Adipose tissue (tissue), 3 donors: ENCODE results near the gene TNNI3. TPM values are rescaled to one million over a fixed set of nuclear protein-coding genes. Genes with fewer than 3 reads are reported as not detected.
"Not testable (repeated sequence)": the region's sequence is repeated elsewhere in the genome, so short reads cannot be mapped to it uniquely, and the experiment has no call there.

Source experiments
- H3K27ac ChIP-seq: one replicate; pipeline ENCODE4 v1.5.1; 2013; ENCODE audit warnings: low read depth, low read length
- WGBS, 3 donors: extraction: QIAGEN DNeasy Blood & Tissue Kit; methylation state at CpG; one replicate each; pipeline ENCODE4 v1.1.7; 2013; 5-methylcytosine and 5-hydroxymethylcytosine counted together
- polyA plus RNA-seq, 3 donors: library from polyadenylated mRNA; stranded (reverse); fragments of 200-250 nt; gene quantifications; one replicate each; pipeline ENCODE4 v1.2.3, GENCODE V29; 2013
- donor health status: healthy with polysubstance abuse.
- donor health status: Bipolar disorder and iron deficiency.
- donor health status: healthy.

The TNNI3 gene
- polyA plus RNA-seq, 3 donors, result 0.21 to 30.8 (median 1.1) TPM

GRCh38 chr19:55155784-55156183, 1.7 kb downstream of the TNNI3 start:
- H3K27ac ChIP-seq, result not testable (repeated sequence)
- 2 to 10% (median 5%) methylated on average over 5 of the region's 5 CpGs for WGBS, 3 donors

DNA sequence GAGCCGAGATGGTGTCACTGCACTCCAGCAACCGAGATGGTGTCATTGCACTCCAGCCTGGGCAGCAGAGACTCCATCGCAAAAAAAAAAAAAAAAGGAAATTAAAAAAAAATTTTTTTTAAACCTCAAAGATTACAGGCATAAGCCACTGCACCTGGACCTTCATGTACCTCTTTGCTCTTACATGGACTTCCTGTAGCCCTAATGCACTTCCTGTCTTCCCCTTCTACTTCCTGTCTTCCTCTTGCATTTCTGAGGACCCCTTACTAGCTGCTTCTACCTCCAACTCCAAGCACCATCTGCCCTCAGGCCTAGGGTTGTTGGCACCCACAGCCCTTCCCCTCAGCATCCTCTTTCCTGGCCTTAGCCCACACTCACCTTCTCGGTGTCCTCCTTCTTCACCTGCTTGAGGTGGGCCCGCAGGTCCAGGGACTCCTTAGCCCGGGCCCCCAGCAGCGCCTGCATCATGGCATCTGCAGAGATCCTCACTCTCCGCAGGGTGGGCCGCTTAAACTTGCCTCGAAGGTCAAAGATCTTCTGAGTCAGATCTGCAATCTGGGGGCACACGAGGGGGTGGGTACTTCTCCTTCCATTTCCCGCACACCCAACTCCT, 3.8 kb downstream of the TNNI3 start:
- 82 to 87% (median 84%) methylated on average over 12 of the region's 12 CpGs for WGBS, 3 donors

GRCh38 chr19:55152017-55152416, 5.5 kb downstream of the TNNI3 start:
- H3K27ac ChIP-seq, result no peak overlapping the region

More for the DNA sequence above, 3.8 kb downstream of the TNNI3 start:
- H3K27ac ChIP-seq, result no peak overlapping the region

DNA sequence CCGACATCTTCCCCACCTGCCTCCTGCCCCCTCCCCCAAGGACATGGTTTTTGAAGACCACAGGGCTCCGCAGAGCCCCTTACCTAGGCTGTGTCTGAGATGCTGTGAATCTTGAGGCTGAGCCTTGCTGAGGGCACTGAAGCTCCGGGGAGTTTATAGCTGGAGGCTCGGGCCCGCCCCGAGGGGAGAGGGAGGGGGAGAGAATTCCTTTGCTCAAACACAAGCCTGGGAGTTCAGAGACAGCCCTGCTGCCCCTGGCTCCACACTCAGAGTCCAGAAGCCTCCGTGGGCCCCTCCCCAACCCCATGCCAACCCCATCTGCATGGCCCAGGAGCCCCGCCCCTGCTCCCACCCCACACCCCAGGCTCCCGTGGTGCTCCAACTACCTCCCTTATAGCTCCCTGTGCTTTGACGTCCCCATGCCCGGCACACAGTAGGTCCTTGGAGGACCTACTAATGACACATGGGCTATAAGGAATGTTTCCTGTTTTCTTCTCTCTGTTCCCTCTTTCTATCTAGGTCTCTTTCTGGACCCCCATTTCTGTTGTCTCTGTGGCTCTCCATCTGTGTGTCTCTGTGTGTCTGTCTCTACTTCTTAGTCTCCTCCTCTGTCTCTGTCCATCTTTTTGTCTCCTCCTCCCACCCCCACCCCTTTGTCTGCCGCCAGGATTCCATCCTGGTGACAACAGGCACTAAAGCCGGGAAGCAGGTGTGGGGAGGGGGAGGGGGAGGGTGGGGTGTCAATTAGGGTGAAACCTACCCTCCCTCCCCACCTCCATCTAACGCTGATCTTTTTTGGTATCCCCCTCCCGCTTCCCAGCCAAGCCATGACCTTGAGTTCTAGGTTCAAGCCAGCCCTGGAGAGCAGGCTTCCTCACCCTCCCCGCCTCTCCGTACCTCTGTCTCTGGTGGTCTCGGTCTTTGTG, 8.2 kb downstream of the TNNI3 start, which contains the start of gene TNNT1:
TSS of gene TNNT1 (minus strand) at position 129 of the 926 bp plus-strand sequence. CDS start 2,049 bp downstream, outside the sequence.
- no peak within 1 kb of the TSS for H3K27ac ChIP-seq
- WGBS, 3 donors, result 11 to 20% (median 11%) methylated on average over 17 to 18 of the region's 18 CpGs

DNA sequence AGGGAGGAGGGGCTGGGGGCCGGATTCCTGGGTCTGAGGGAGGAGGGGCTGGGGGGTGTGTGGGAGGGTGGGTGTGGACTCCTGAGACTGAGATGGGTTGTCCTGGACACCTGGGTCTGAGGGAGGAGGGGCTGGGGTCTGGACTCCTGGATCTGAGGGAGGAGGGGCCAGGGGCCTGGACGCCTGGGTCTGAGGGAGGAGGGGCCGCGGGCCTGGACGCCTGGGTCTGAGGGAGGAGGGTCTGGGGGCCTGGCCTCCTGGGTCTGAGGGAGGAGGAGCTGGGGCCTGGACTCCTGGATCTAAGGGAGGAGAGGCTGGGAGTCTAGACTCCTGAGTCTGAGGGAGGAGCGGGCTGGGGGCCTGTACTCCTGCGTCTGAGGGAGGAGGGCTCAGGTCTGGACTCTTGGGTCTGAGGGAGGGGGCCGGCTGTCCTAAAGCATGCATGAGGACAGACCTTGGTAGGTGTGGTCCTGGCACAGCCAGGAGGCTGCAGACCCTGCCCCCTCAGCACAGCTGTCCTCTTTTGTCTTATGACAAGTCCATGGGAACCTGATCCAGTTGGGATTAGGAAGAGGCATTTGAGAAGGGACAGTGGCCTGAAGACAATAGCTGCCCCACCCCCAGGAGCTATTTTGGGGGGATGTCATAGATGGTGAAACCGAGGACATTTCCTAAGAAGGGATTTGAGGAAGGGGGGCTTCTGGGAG, 9.8 kb downstream of the TNNI3 start:
- 30 to 39% (median 32%) methylated on average over 8 to 9 of the region's 9 CpGs for WGBS, 3 donors
- no peak overlapping the region for H3K27ac ChIP-seq

- WGBS, 3 donors, result 0 to 5% (median 3%) methylated on average over 20 to 27 of the region's 27 CpGs
- no peak overlapping the region for H3K27ac ChIP-seq
Observed at GRCh38 chr19:55146705-55147273, 10.7 kb downstream of the TNNI3 start.

- no peak overlapping the region for H3K27ac ChIP-seq
- WGBS, 3 donors, result 0 to 2% (median 1%) methylated on average over 15 to 32 of the region's 41 CpGs
Observed at GRCh38 chr19:55146078-55146704, 11.3 kb downstream of the TNNI3 start.

- no peak overlapping the region for H3K27ac ChIP-seq
- 13 to 18% (median 18%) methylated on average over 3 of the region's 3 CpGs for WGBS, 3 donors
Observed at GRCh38 chr19:55145232-55145631, 12.3 kb downstream of the TNNI3 start.

DNA sequence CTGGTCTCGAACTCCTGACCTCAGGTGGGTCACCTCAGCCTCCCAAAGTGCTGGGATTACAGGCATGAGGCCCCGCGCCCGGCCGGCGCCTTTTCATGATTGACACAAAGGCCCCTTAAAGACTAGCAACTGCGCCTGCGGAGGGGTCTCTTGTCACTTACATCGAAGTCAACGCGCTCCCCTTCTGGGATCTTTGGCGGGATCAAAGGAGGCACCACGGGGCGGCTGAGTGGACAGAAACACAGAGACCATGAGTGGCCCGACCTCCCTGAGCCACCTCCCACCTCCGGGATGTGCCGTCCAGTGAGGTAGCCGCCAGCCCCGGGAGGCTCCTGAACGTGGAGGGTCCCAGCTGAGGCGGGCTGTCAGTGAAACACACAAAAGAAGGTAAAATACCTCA, 15.8 kb downstream of the TNNI3 start:
- no peak overlapping the region for H3K27ac ChIP-seq
- WGBS, 3 donors, result 22 to 28% (median 23%) methylated on average over 21 of the region's 21 CpGs

GRCh38 chr19:55137915-55138314, 19.6 kb downstream of the TNNI3 start:
- H3K27ac ChIP-seq, result no peak overlapping the region
- WGBS, 3 donors, result 44 to 51% (median 48%) methylated on average over 7 to 9 of the region's 9 CpGs

GRCh38 chr19:55136399-55137102, 21.0 kb downstream of the TNNI3 start:
- H3K27ac ChIP-seq, result no peak overlapping the region
- 63 to 83% (median 78%) methylated on average over 17 of the region's 17 CpGs for WGBS, 3 donors

- WGBS, 3 donors, result 16 to 19% (median 17%) methylated on average over 1 to 2 of the region's 3 CpGs
- H3K27ac ChIP-seq, result no peak overlapping the region
Observed at GRCh38 chr19:55134736-55135135, 22.8 kb downstream of the TNNI3 start.

GRCh38 chr19:55133639-55134444, 23.7 kb downstream of the TNNI3 start:
- 53 to 65% (median 65%) methylated on average over 20 to 25 of the region's 25 CpGs for WGBS, 3 donors
- no peak overlapping the region for H3K27ac ChIP-seq

GRCh38 chr19:55132453-55133129, 24.9 kb downstream of the TNNI3 start:
- WGBS, 3 donors, result 45 to 50% (median 46%) methylated on average over 14 of the region's 14 CpGs
- no peak overlapping the region for H3K27ac ChIP-seq

GRCh38 chr19:55131421-55131820, 26.1 kb downstream of the TNNI3 start:
- H3K27ac ChIP-seq, result no peak overlapping the region

DNA sequence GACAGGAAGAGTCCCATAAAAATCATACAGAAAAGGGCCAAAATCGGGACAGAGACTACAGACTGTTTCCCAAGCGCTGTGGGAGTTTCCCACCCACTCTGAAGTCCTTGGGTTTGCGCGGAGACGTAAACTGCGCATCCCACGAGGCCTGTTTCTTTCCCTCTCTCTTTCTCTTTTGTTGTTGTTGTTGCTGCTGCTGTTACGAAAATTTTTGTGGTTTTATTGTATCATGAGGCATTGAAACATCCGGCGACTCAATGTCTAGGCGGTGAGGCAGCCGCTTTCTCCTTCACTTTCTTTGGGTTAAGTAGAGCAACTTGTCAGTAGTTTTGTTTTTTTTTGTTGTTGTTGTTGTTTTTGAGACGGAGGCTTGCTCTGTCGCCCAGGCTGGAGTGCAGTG, 38.5 kb downstream of the TNNI3 start:
- 68 to 81% (median 76%) methylated on average over 14 of the region's 14 CpGs for WGBS, 3 donors
- H3K27ac ChIP-seq, result no peak overlapping the region

More at GRCh38 chr19:55131421-55131820, 26.1 kb downstream of the TNNI3 start:
- 77 to 89% (median 85%) methylated on average over 16 of the region's 16 CpGs for WGBS, 3 donors
